ENCODE data around the gene PLP1. TPM values are rescaled to one million over a fixed set of nuclear protein-coding genes. Genes with fewer than 3 reads are reported as not detected.
"Not testable (repeated sequence)": the region's sequence is repeated elsewhere in the genome, so short reads cannot be mapped to it uniquely, and the experiment has no call there.

Gene PLP1
- total and polyA plus RNA-seq, 7 experiments from 2014 or later, result not detected

- Histone ChIP-seq H3K9me3 (ENCODE audit: control insufficient read depth in 2 of 3, low read length in 3 of 3) (no peaks in the 10 kb centered on the region), H3K27me3 (ENCODE audit: control insufficient read depth in 2 of 2, insufficient read depth in 2 of 2, low read length in 2 of 2) (no peaks in the 10 kb centered on the region), H3K4me1 (ENCODE audit: control insufficient read depth in 2 of 2, insufficient read depth in 2 of 2, low read length in 2 of 2) (no peaks in the 10 kb centered on the region), H3K4me3 (ENCODE audit: low read length) (no peak overlapping the region), H3K27ac (ENCODE audit: low read depth, low read length) (no peak overlapping the region), H3K36me3 (ENCODE audit: control insufficient read depth in 2 of 3, insufficient read depth in 3 of 3, low read length in 3 of 3) (no peaks in the 10 kb centered on the region)
- no peaks in the 10 kb centered on the region for H3K9me3 Mint-ChIP-seq
- DNase-seq, result no peak
- H3K36me3 Mint-ChIP-seq, result no peaks in the 10 kb centered on the region
- H3K4me1 Mint-ChIP-seq, result peaks cover 0 to 10% (median 0%) of the 10 kb centered on the region in 7 donors
- POLR2A ChIA-PET, result no interaction called here
- intact Hi-C loops (cut with micrococcal nuclease), result no loop called here
- ATAC-seq, result no peak
- peaks cover 0 to 4% (median 0%) of the 10 kb centered on the region in 5 donors for H3K27me3 Mint-ChIP-seq
- no peak overlapping the region for H3K27ac Mint-ChIP-seq
- CTCF ChIA-PET, result no interaction called here
- H3K4me3 Mint-ChIP-seq, result no peak overlapping the region
Observed at GRCh38 chrX:103800318-103800717, 23.7 kb downstream of the PLP1 start.

- ATAC-seq, result no peak
- H3K36me3 Mint-ChIP-seq, result no peaks in the 10 kb centered on the region
- H3K4me1 Mint-ChIP-seq, result peaks cover 0 to 12% (median 0%) of the 10 kb centered on the region in 7 donors
- intact Hi-C loops (cut with micrococcal nuclease), result no loop called here
- no peak overlapping the region for H3K4me3 Mint-ChIP-seq
- CTCF ChIA-PET, result no interaction called here
- no peaks in the 10 kb centered on the region for H3K9me3 Mint-ChIP-seq
- no peak for DNase-seq
- no peak overlapping the region for H3K27ac Mint-ChIP-seq
- no peak overlapping the region for H3K4me3 ChIP-seq (ENCODE audit: low read length)
- H3K36me3 ChIP-seq (ENCODE audit: control insufficient read depth in 2 of 3, insufficient read depth in 3 of 3, low read length in 3 of 3), result no peaks in the 10 kb centered on the region
- no peak overlapping the region for H3K27ac ChIP-seq (ENCODE audit: low read depth, low read length)
- H3K27me3 ChIP-seq (ENCODE audit: control insufficient read depth in 2 of 2, insufficient read depth in 2 of 2, low read length in 2 of 2), result no peaks in the 10 kb centered on the region
- peaks cover 0 to 8% (median 0%) of the 10 kb centered on the region in 5 donors for H3K27me3 Mint-ChIP-seq
- POLR2A ChIA-PET, result no interaction called here
- no peaks in the 10 kb centered on the region for H3K9me3 ChIP-seq (ENCODE audit: control insufficient read depth in 2 of 3, low read length in 3 of 3)
- no peaks in the 10 kb centered on the region for H3K4me1 ChIP-seq (ENCODE audit: control insufficient read depth in 2 of 2, insufficient read depth in 2 of 2, low read length in 2 of 2)
Observed at GRCh38 chrX:103805860-103806259, 29.2 kb downstream of the PLP1 start.

GRCh38 chrX:103806862-103807474 is 30.3 kb downstream of the PLP1 start:
- H3K4me3 ChIP-seq (ENCODE audit: low read length), result no peak overlapping the region
- Mint-ChIP-seq H3K4me1 (peaks cover 0 to 10% (median 0%) of the 10 kb centered on the region in 7 donors), H3K27ac (no peak overlapping the region), H3K27me3 (peaks cover 0 to 8% (median 0%) of the 10 kb centered on the region in 5 donors), H3K4me3 (no peak overlapping the region), H3K36me3 (no peaks in the 10 kb centered on the region), H3K9me3 (no peaks in the 10 kb centered on the region)
- no peaks in the 10 kb centered on the region for H3K4me1 ChIP-seq (ENCODE audit: control insufficient read depth in 2 of 2, insufficient read depth in 2 of 2, low read length in 2 of 2)
- no peaks in the 10 kb centered on the region for H3K27me3 ChIP-seq (ENCODE audit: control insufficient read depth in 2 of 2, insufficient read depth in 2 of 2, low read length in 2 of 2)
- H3K36me3 ChIP-seq (ENCODE audit: control insufficient read depth in 2 of 3, insufficient read depth in 3 of 3, low read length in 3 of 3), result no peaks in the 10 kb centered on the region
- POLR2A ChIA-PET, result interaction anchor here (0.6 kb wide), 1 partner anchor 211 kb away, joined by 7 read pairs; no protein-coding TSS in a partner anchor
- CTCF ChIA-PET, result no interaction called here
- intact Hi-C loops (cut with micrococcal nuclease), result no loop called here
- H3K9me3 ChIP-seq (ENCODE audit: control insufficient read depth in 2 of 3, low read length in 3 of 3), result no peaks in the 10 kb centered on the region
- no peak overlapping the region for H3K27ac ChIP-seq (ENCODE audit: low read depth, low read length)
- DNase-seq (no peak), ATAC-seq (no peak)

- no peak for ATAC-seq
- Mint-ChIP-seq H3K27me3 (peaks cover 0 to 28% (median 8%) of the 10 kb centered on the region in 5 donors), H3K36me3 (no peaks in the 10 kb centered on the region), H3K9me3 (no peaks in the 10 kb centered on the region), H3K4me3 (no peak overlapping the region), H3K4me1 (peaks cover 0 to 5% (median 0%) of the 10 kb centered on the region in 7 donors), H3K27ac (no peak overlapping the region)
- Histone ChIP-seq H3K4me1 (ENCODE audit: control insufficient read depth in 2 of 2, insufficient read depth in 2 of 2, low read length in 2 of 2) (no peaks in the 10 kb centered on the region), H3K9me3 (ENCODE audit: control insufficient read depth in 2 of 3, low read length in 3 of 3) (no peaks in the 10 kb centered on the region), H3K27me3 (ENCODE audit: control insufficient read depth in 2 of 2, insufficient read depth in 2 of 2, low read length in 2 of 2) (no peaks in the 10 kb centered on the region), H3K27ac (ENCODE audit: low read depth, low read length) (no peak overlapping the region), H3K36me3 (ENCODE audit: control insufficient read depth in 2 of 3, insufficient read depth in 3 of 3, low read length in 3 of 3) (no peaks in the 10 kb centered on the region), H3K4me3 (ENCODE audit: low read length) (no peak overlapping the region)
- ChIA-PET POLR2A (no interaction called here), CTCF (no interaction called here)
- DNase-seq, result no peak
- intact Hi-C loops (cut with micrococcal nuclease), result no loop called here
Observed at GRCh38 chrX:103811858-103812257, 35.2 kb downstream of the PLP1 start.

GRCh38 chrX:103817101-103817500 is 40.5 kb downstream of the PLP1 start:
- CTCF ChIA-PET; H3K27ac Mint-ChIP-seq; H3K9me3 Mint-ChIP-seq; H3K4me3 Mint-ChIP-seq; H3K9me3 ChIP-seq (ENCODE audit: control insufficient read depth in 2 of 3, low read length in 3 of 3); H3K36me3 ChIP-seq (ENCODE audit: control insufficient read depth in 2 of 3, insufficient read depth in 3 of 3, low read length in 3 of 3); ATAC-seq; H3K36me3 Mint-ChIP-seq; H3K4me1 ChIP-seq (ENCODE audit: control insufficient read depth in 2 of 2, insufficient read depth in 2 of 2, low read length in 2 of 2); H3K4me1 Mint-ChIP-seq; H3K27me3 ChIP-seq (ENCODE audit: control insufficient read depth in 2 of 2, insufficient read depth in 2 of 2, low read length in 2 of 2); H3K27ac ChIP-seq (ENCODE audit: low read depth, low read length); POLR2A ChIA-PET; H3K4me3 ChIP-seq (ENCODE audit: low read length): not testable (repeated sequence)
- intact Hi-C loops (cut with micrococcal nuclease), result loop anchor here (1.0 to 5.0 kb wide), 5 partner anchors 105 to 284 kb away; partner anchors contain the start of gene TMEM31 (in 1 of the 2)
- DNase-seq, result peak in 2 of 9 donors; percentile 1 to 2
- peaks cover 0 to 26% (median 8%) of the 10 kb centered on the region in 5 donors for H3K27me3 Mint-ChIP-seq

GRCh38 chrX:103817502-103817901 is 40.9 kb downstream of the PLP1 start:
- Mint-ChIP-seq H3K27ac (no peak overlapping the region), H3K4me3 (no peak overlapping the region), H3K27me3 (peaks cover 0 to 26% (median 8%) of the 10 kb centered on the region in 5 donors), H3K36me3 (no peaks in the 10 kb centered on the region), H3K4me1 (no peaks in the 10 kb centered on the region), H3K9me3 (no peaks in the 10 kb centered on the region)
- peak in 7 of 9 donors; percentile 33 to 62 (median 51) for DNase-seq
- H3K27me3 ChIP-seq (ENCODE audit: control insufficient read depth in 2 of 2, insufficient read depth in 2 of 2, low read length in 2 of 2), result no peaks in the 10 kb centered on the region
- H3K36me3 ChIP-seq (ENCODE audit: control insufficient read depth in 2 of 3, insufficient read depth in 3 of 3, low read length in 3 of 3), result no peaks in the 10 kb centered on the region
- no peaks in the 10 kb centered on the region for H3K4me1 ChIP-seq (ENCODE audit: control insufficient read depth in 2 of 2, insufficient read depth in 2 of 2, low read length in 2 of 2)
- H3K4me3 ChIP-seq (ENCODE audit: low read length), result no peak overlapping the region
- CTCF ChIA-PET, result no interaction called here
- intact Hi-C loops (cut with micrococcal nuclease), result loop anchor here (1.0 to 5.0 kb wide), 5 partner anchors 105 to 284 kb away; partner anchors contain the start of gene TMEM31 (in 1 of the 2)
- no peak overlapping the region for H3K27ac ChIP-seq (ENCODE audit: low read depth, low read length)
- H3K9me3 ChIP-seq (ENCODE audit: control insufficient read depth in 2 of 3, low read length in 3 of 3), result no peaks in the 10 kb centered on the region
- ATAC-seq, result peak; percentile 77
- POLR2A ChIA-PET, result no interaction called here
